Pons (tissue), 1 donor: ENCODE results near the gene ZCWPW1.

ENCODE experiments used
- DNase-seq: peaks from one replicate; pipeline ENCODE4 v3.0.0-alpha.2; 2016; ENCODE audit warnings: low spot score

ZCWPW1 gene

GRCh38 chr7:100432621-100433275 lies 4.2 kb upstream of the ZCWPW1 start:
- no peak for DNase-seq

GRCh38 chr7:100432053-100432452 lies 3.5 kb upstream of the ZCWPW1 start:
- DNase-seq, result no peak

- no peak for DNase-seq
These were observed 2.8 kb upstream of the ZCWPW1 start for GRCh38 chr7:100431286-100431735.

- DNase-seq, result peak; percentile 30
These were observed 2.2 kb upstream of the ZCWPW1 start for GRCh38 chr7:100430493-100431285.

GRCh38 chr7:100429637-100430492 lies 1.4 kb upstream of the ZCWPW1 start, which contains the start of gene MEPCE:
Gene MEPCE, plus strand, starts transcription at chr7:100429831. Its CDS starts 188 bp downstream, at chr7:100430019.
- DNase-seq, result peak; percentile 90

GRCh38 chr7:100428967-100429636 lies 599 bp upstream of the ZCWPW1 start:
- DNase-seq, result peak; percentile 99

GRCh38 chr7:100427762-100428198 lies 723 bp downstream of the ZCWPW1 start:
- DNase-seq, result no peak

GRCh38 chr7:100426516-100426915 lies 2.0 kb downstream of the ZCWPW1 start:
- no peak for DNase-seq

GRCh38 chr7:100425347-100425746 lies 3.2 kb downstream of the ZCWPW1 start:
- no peak for DNase-seq

- no peak for DNase-seq
These were observed 5.2 kb downstream of the ZCWPW1 start for GRCh38 chr7:100423315-100423714.

GRCh38 chr7:100419660-100420226 lies 8.8 kb downstream of the ZCWPW1 start:
- no peak for DNase-seq

GRCh38 chr7:100418930-100419659 lies 9.4 kb downstream of the ZCWPW1 start:
- no peak for DNase-seq

- DNase-seq, result no peak
These were observed 13.1 kb downstream of the ZCWPW1 start for GRCh38 chr7:100415448-100415847.

- no peak for DNase-seq
These were observed 14.6 kb downstream of the ZCWPW1 start for GRCh38 chr7:100413889-100414288.

- no peak for DNase-seq
These were observed 15.2 kb downstream of the ZCWPW1 start for GRCh38 chr7:100413346-100413745.

- no peak for DNase-seq
These were observed 17.4 kb downstream of the ZCWPW1 start for GRCh38 chr7:100411101-100411500.

- DNase-seq, result peak; percentile 59
These were observed 21.0 kb downstream of the ZCWPW1 start for GRCh38 chr7:100407285-100408180.

- DNase-seq, result no peak
These were observed 21.7 kb downstream of the ZCWPW1 start for GRCh38 chr7:100406767-100407166.

GRCh38 chr7:100402241-100402640 lies 26.3 kb downstream of the ZCWPW1 start:
- DNase-seq, result no peak

GRCh38 chr7:100401811-100402210 lies 26.7 kb downstream of the ZCWPW1 start:
- DNase-seq, result no peak
